WTC11 (cell line): ENCODE data around the gene ADAM12. TPM values are rescaled to one million over a fixed set of nuclear protein-coding genes. Genes with fewer than 3 reads are reported as not detected.

Experiments
- ATAC-seq: fragments of 200-7000 bp; cut with Tn5 transposase; 2 replicates; pipeline ENCODE4 v1.10.0; 2021; ENCODE audit warnings: mild to moderate bottlenecking, moderate library complexity
- CTCF ChIA-PET: fragments of 300-600 bp; sonication (Branson Sonifier 250); formaldehyde crosslinking; loops from one replicate; lab custom pipeline; 2021; ENCODE audit warnings: antibody characterized with exemption; lab: Charles Lee
- POLR2A ChIA-PET: fragments of 350-600 bp; sonication (Branson Sonifier 250); formaldehyde crosslinking; loops from one replicate; lab custom pipeline; 2021; ENCODE audit warnings: antibody characterized with exemption; lab: Charles Lee
- DNase-seq: peaks from one replicate; pipeline ENCODE4 v3.0.0; 2021; ENCODE audit warnings: low spot score
- H3K27ac Mint-ChIP-seq: 2 replicates; pipeline ENCODE4 v1.8.0; 2021; ENCODE audit warnings: mixed read lengths
- H3K27me3 Mint-ChIP-seq: 2 replicates; pipeline ENCODE4 v1.8.0; 2021; ENCODE audit warnings: low read depth, mild to moderate bottlenecking, moderate library complexity, mixed read lengths
- H3K36me3 Mint-ChIP-seq: 2 replicates; pipeline ENCODE4 v1.8.0; 2021; ENCODE audit warnings: mixed read lengths
- H3K4me1 Mint-ChIP-seq: 2 replicates; pipeline ENCODE4 v1.8.0; 2022; ENCODE audit warnings: mixed read lengths
- H3K4me3 Mint-ChIP-seq: 2 replicates; pipeline ENCODE4 v1.8.0; 2021; ENCODE audit warnings: mild to moderate bottlenecking, moderate library complexity, mixed read lengths
- H3K9me3 Mint-ChIP-seq: 2 replicates; pipeline ENCODE4 v1.8.0; 2021; ENCODE audit warnings: mixed read lengths
- CREB1 ChIP-seq: sonication (generic); formaldehyde crosslinking; IDR thresholded peaks from 2 replicates; pipeline ENCODE4 v1.8.0; 2023; ENCODE audit warnings: mild to moderate bottlenecking, missing genetic modification reagents
- EMX1 ChIP-seq: fragments of 250-450 bp; sonication (Bioruptor Pico); IDR thresholded peaks from 2 replicates; pipeline ENCODE4 v1.8.0; 2021; ENCODE audit warnings: mild to moderate bottlenecking
- ESRRA ChIP-seq: sonication (generic); formaldehyde crosslinking; IDR thresholded peaks from 2 replicates; pipeline ENCODE4 v1.8.1; 2022; ENCODE audit warnings: mild to moderate bottlenecking, missing genetic modification reagents, borderline replicate concordance
- FOXJ3 ChIP-seq: sonication (generic); formaldehyde crosslinking; IDR thresholded peaks from 2 replicates; pipeline ENCODE4 v1.9.0; 2021; ENCODE audit warnings: missing genetic modification reagents, mild to moderate bottlenecking, borderline replicate concordance
- GRHL2 ChIP-seq: fragments of 250-450 bp; sonication (Bioruptor Pico); IDR thresholded peaks from 2 replicates; pipeline ENCODE4 v1.8.0; 2022; ENCODE audit warnings: mild to moderate bottlenecking, moderate library complexity; ENCODE audit not compliant: insufficient replicate concordance, severe bottlenecking
- MYBL2 ChIP-seq: sonication (generic); formaldehyde crosslinking; IDR thresholded peaks from 2 replicates; pipeline ENCODE4 v1.8.1; 2023; ENCODE audit warnings: mild to moderate bottlenecking, moderate library complexity, missing genetic modification reagents
- NFYB ChIP-seq: sonication (generic); formaldehyde crosslinking; conservative IDR thresholded peaks from 2 replicates; pipeline ENCODE4 v1.8.0; 2022; ENCODE audit warnings: low read depth, missing genetic modification reagents
- NR1H2 ChIP-seq: sonication (generic); formaldehyde crosslinking; IDR thresholded peaks from 2 replicates; pipeline ENCODE4 v1.9.0; 2021; ENCODE audit warnings: mild to moderate bottlenecking, moderate library complexity, missing genetic modification reagents
- ZNF138 ChIP-seq: sonication (generic); formaldehyde crosslinking; conservative IDR thresholded peaks from 2 replicates; pipeline ENCODE4 v1.8.1; 2022; ENCODE audit warnings: mild to moderate bottlenecking, moderate library complexity, missing genetic modification reagents
- ZNF219 ChIP-seq: sonication (generic); formaldehyde crosslinking; IDR thresholded peaks from 2 replicates; pipeline ENCODE4 v1.8.0; 2023; ENCODE audit warnings: missing genetic modification reagents, mild to moderate bottlenecking, borderline replicate concordance
- ZNF671 ChIP-seq: fragments of 250-450 bp; sonication (Bioruptor Pico); IDR thresholded peaks from 2 replicates; pipeline ENCODE4 v1.8.0; 2021; ENCODE audit warnings: mild to moderate bottlenecking
- total RNA-seq: library from RNA; stranded (reverse); gene quantifications from 3 replicates; pipeline ENCODE4 v1.2.3, GENCODE V29; 2021
- TF ChIP-seq, protein P1 (sequence below): fragments of 250-450 bp; sonication (Bioruptor Pico); IDR thresholded peaks from 2 replicates; pipeline ENCODE4 v1.8.0; 2021; ENCODE audit warnings: mild to moderate bottlenecking
- TF ChIP-seq, protein P2 (sequence below): sonication (generic); formaldehyde crosslinking; conservative IDR thresholded peaks from 2 replicates; pipeline ENCODE4 v1.8.1; 2023; ENCODE audit warnings: mild to moderate bottlenecking, low read depth, missing genetic modification reagents, moderate library complexity
- TF ChIP-seq, protein P3 (sequence below): sonication (generic); formaldehyde crosslinking; IDR thresholded peaks from 2 replicates; pipeline ENCODE4 v1.8.1; 2022; ENCODE audit warnings: low read depth, missing genetic modification reagents, borderline replicate concordance
- TF ChIP-seq, protein P4 (sequence below): sonication (generic); formaldehyde crosslinking; IDR thresholded peaks from 2 replicates; pipeline ENCODE4 v1.8.0; 2023; ENCODE audit warnings: mild to moderate bottlenecking, missing genetic modification reagents
- TF ChIP-seq, protein P5 (sequence below): sonication (generic); formaldehyde crosslinking; IDR thresholded peaks from 2 replicates; pipeline ENCODE4 v1.8.1; 2023; ENCODE audit warnings: mild to moderate bottlenecking, missing genetic modification reagents, borderline replicate concordance
- TF ChIP-seq, protein P6 (sequence below): sonication (generic); formaldehyde crosslinking; IDR thresholded peaks from 2 replicates; pipeline ENCODE4 v1.8.1; 2022; ENCODE audit warnings: mild to moderate bottlenecking, missing genetic modification reagents, moderate library complexity, borderline replicate concordance
- TF ChIP-seq, protein P7 (sequence below): fragments of 200-600 bp; IDR thresholded peaks from 2 replicates; pipeline ENCODE4 v1.8.0; 2022; ENCODE audit warnings: antibody characterized with exemption
- TF ChIP-seq, protein P8 (sequence below): fragments of 250-450 bp; sonication (Bioruptor Pico); IDR thresholded peaks from 2 replicates; pipeline ENCODE4 v1.9.0; 2021; ENCODE audit warnings: moderate library complexity, mild to moderate bottlenecking, inconsistent platforms, borderline replicate concordance

ADAM12 gene
- total RNA-seq, 1 experiment from 2014 or later: 0.22 TPM

DNA sequence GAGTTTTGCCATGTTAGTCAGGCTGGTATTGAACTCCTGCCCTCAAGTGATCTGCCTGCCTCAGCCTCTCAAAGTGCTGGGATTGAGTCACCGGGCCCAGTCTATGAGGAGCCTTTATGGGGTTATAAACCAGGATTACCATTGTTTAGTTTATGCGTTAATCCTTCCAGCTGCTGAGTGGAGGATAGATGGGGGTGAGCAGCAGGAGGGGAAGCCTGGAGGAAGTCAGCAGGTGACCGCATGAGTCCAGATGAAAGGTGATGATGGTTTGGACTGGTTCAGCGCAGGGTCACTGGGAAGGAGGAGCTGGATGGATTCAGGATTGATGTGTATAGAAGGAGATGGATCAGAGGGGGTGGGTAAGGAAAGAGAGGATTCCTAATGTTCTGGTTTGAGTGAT lies 197.1 kb downstream of the ADAM12 start:
- ATAC-seq (no peak), DNase-seq (no peak)
- no peaks in the 10 kb centered on the region for H3K9me3 Mint-ChIP-seq
- TF ChIP-seq, protein P1, sequence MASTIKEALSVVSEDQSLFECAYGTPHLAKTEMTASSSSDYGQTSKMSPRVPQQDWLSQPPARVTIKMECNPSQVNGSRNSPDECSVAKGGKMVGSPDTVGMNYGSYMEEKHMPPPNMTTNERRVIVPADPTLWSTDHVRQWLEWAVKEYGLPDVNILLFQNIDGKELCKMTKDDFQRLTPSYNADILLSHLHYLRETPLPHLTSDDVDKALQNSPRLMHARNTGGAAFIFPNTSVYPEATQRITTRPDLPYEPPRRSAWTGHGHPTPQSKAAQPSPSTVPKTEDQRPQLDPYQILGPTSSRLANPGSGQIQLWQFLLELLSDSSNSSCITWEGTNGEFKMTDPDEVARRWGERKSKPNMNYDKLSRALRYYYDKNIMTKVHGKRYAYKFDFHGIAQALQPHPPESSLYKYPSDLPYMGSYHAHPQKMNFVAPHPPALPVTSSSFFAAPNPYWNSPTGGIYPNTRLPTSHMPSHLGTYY (CRISPR knock-in tag): no peak
- TF ChIP-seq NFYB (CRISPR knock-in tag) (no peak), GRHL2 (no peak), ZNF671 (CRISPR knock-in tag) (no peak), ESRRA (no peak), FOXJ3 (no peak), ZNF138 (no peak), ZNF219 (CRISPR knock-in tag) (no peak), MYBL2 (CRISPR knock-in tag) (no peak), NR1H2 (CRISPR knock-in tag) (no peak), CREB1 (CRISPR knock-in tag) (no peak), EMX1 (CRISPR knock-in tag) (no peak)
- TF ChIP-seq, protein P2, sequence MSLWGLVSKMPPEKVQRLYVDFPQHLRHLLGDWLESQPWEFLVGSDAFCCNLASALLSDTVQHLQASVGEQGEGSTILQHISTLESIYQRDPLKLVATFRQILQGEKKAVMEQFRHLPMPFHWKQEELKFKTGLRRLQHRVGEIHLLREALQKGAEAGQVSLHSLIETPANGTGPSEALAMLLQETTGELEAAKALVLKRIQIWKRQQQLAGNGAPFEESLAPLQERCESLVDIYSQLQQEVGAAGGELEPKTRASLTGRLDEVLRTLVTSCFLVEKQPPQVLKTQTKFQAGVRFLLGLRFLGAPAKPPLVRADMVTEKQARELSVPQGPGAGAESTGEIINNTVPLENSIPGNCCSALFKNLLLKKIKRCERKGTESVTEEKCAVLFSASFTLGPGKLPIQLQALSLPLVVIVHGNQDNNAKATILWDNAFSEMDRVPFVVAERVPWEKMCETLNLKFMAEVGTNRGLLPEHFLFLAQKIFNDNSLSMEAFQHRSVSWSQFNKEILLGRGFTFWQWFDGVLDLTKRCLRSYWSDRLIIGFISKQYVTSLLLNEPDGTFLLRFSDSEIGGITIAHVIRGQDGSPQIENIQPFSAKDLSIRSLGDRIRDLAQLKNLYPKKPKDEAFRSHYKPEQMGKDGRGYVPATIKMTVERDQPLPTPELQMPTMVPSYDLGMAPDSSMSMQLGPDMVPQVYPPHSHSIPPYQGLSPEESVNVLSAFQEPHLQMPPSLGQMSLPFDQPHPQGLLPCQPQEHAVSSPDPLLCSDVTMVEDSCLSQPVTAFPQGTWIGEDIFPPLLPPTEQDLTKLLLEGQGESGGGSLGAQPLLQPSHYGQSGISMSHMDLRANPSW (CRISPR knock-in tag): no peak
- TF ChIP-seq, protein P3, sequence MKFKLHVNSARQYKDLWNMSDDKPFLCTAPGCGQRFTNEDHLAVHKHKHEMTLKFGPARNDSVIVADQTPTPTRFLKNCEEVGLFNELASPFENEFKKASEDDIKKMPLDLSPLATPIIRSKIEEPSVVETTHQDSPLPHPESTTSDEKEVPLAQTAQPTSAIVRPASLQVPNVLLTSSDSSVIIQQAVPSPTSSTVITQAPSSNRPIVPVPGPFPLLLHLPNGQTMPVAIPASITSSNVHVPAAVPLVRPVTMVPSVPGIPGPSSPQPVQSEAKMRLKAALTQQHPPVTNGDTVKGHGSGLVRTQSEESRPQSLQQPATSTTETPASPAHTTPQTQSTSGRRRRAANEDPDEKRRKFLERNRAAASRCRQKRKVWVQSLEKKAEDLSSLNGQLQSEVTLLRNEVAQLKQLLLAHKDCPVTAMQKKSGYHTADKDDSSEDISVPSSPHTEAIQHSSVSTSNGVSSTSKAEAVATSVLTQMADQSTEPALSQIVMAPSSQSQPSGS (CRISPR knock-in tag): no peak
- TF ChIP-seq, protein P4, sequence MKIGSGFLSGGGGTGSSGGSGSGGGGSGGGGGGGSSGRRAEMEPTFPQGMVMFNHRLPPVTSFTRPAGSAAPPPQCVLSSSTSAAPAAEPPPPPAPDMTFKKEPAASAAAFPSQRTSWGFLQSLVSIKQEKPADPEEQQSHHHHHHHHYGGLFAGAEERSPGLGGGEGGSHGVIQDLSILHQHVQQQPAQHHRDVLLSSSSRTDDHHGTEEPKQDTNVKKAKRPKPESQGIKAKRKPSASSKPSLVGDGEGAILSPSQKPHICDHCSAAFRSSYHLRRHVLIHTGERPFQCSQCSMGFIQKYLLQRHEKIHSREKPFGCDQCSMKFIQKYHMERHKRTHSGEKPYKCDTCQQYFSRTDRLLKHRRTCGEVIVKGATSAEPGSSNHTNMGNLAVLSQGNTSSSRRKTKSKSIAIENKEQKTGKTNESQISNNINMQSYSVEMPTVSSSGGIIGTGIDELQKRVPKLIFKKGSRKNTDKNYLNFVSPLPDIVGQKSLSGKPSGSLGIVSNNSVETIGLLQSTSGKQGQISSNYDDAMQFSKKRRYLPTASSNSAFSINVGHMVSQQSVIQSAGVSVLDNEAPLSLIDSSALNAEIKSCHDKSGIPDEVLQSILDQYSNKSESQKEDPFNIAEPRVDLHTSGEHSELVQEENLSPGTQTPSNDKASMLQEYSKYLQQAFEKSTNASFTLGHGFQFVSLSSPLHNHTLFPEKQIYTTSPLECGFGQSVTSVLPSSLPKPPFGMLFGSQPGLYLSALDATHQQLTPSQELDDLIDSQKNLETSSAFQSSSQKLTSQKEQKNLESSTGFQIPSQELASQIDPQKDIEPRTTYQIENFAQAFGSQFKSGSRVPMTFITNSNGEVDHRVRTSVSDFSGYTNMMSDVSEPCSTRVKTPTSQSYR (CRISPR knock-in tag): no peak
- TF ChIP-seq, protein P5, sequence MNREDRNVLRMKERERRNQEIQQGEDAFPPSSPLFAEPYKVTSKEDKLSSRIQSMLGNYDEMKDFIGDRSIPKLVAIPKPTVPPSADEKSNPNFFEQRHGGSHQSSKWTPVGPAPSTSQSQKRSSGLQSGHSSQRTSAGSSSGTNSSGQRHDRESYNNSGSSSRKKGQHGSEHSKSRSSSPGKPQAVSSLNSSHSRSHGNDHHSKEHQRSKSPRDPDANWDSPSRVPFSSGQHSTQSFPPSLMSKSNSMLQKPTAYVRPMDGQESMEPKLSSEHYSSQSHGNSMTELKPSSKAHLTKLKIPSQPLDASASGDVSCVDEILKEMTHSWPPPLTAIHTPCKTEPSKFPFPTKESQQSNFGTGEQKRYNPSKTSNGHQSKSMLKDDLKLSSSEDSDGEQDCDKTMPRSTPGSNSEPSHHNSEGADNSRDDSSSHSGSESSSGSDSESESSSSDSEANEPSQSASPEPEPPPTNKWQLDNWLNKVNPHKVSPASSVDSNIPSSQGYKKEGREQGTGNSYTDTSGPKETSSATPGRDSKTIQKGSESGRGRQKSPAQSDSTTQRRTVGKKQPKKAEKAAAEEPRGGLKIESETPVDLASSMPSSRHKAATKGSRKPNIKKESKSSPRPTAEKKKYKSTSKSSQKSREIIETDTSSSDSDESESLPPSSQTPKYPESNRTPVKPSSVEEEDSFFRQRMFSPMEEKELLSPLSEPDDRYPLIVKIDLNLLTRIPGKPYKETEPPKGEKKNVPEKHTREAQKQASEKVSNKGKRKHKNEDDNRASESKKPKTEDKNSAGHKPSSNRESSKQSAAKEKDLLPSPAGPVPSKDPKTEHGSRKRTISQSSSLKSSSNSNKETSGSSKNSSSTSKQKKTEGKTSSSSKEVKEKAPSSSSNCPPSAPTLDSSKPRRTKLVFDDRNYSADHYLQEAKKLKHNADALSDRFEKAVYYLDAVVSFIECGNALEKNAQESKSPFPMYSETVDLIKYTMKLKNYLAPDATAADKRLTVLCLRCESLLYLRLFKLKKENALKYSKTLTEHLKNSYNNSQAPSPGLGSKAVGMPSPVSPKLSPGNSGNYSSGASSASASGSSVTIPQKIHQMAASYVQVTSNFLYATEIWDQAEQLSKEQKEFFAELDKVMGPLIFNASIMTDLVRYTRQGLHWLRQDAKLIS (CRISPR knock-in tag): no peak
- TF ChIP-seq, protein P6, sequence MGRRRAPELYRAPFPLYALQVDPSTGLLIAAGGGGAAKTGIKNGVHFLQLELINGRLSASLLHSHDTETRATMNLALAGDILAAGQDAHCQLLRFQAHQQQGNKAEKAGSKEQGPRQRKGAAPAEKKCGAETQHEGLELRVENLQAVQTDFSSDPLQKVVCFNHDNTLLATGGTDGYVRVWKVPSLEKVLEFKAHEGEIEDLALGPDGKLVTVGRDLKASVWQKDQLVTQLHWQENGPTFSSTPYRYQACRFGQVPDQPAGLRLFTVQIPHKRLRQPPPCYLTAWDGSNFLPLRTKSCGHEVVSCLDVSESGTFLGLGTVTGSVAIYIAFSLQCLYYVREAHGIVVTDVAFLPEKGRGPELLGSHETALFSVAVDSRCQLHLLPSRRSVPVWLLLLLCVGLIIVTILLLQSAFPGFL (CRISPR knock-in tag): no peak
- TF ChIP-seq, protein P7, sequence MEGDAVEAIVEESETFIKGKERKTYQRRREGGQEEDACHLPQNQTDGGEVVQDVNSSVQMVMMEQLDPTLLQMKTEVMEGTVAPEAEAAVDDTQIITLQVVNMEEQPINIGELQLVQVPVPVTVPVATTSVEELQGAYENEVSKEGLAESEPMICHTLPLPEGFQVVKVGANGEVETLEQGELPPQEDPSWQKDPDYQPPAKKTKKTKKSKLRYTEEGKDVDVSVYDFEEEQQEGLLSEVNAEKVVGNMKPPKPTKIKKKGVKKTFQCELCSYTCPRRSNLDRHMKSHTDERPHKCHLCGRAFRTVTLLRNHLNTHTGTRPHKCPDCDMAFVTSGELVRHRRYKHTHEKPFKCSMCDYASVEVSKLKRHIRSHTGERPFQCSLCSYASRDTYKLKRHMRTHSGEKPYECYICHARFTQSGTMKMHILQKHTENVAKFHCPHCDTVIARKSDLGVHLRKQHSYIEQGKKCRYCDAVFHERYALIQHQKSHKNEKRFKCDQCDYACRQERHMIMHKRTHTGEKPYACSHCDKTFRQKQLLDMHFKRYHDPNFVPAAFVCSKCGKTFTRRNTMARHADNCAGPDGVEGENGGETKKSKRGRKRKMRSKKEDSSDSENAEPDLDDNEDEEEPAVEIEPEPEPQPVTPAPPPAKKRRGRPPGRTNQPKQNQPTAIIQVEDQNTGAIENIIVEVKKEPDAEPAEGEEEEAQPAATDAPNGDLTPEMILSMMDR: no peak
- TF ChIP-seq, protein P8, sequence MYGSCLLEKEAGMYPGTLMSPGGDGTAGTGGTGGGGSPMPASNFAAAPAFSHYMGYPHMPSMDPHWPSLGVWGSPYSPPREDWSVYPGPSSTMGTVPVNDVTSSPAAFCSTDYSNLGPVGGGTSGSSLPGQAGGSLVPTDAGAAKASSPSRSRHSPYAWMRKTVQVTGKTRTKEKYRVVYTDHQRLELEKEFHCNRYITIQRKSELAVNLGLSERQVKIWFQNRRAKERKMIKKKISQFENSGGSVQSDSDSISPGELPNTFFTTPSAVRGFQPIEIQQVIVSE (CRISPR knock-in tag): no peak
- POLR2A ChIA-PET: no interaction called here
- H3K27me3 Mint-ChIP-seq: no peaks in the 10 kb centered on the region
- CTCF ChIA-PET: interaction anchor here (1.1 kb wide), 1 partner anchor 257 kb away, joined by 3 read pairs; no protein-coding TSS in a partner anchor
- no peak overlapping the region for H3K4me3 Mint-ChIP-seq
- H3K36me3 Mint-ChIP-seq: no peaks in the 10 kb centered on the region
- no peak overlapping the region for H3K27ac Mint-ChIP-seq
- no peaks in the 10 kb centered on the region for H3K4me1 Mint-ChIP-seq
